Hematopoietic multipotent progenitor cell treated with erythropoietin and hydrocortisone succinate and interleukin-3 and kit ligand, for 15 days (in vitro differentiated cells): ENCODE results near the gene CXCL17.

Experiments used
- DNase-seq: peaks from one replicate; pipeline ENCODE4 v3.0.0-alpha.2; 2015; ENCODE audit warnings: low spot score

CXCL17 gene

DNA sequence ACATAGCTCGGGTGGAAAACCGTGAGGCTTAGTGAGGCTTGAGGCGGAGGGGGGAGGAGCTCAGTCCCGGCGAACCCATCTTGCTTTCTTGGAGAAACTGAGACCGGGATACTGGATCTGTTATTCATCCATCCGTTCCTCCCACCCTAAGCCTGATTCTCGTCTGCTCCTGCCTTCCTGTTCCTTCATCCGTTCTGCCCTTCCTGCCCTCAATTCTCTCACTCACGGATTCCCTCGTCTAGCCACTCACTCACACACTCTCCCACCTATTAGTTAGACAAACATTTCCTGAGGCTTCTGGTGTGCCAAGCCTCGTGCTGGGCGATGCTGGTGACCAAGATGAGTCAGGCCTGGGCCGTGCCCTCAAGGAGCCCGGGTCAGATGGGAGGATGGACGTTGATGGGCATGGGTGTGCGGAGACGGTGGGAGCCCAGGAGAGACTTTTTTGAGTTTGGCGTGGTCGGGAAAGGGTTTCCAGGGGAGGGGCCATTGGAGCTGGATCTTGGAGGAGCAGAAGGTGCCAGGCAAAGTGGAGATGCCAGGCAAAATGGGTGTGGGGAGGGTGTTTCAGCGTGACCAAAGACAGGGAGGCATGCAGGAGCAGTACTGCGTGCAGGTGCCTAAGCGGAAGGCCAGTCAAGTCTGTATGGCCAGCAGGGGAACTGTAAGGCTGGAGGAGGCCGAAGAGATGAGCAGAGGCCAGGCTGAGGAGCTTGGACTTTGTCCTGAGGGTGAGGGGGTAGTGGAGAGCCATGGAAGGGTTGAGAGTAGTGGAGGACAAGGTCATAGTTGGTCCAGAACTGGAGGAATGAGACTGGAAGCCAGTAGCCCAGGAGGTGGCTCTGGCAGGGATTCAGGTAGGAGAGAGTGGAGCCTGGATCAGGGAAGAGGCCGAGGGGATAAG lies 45.2 kb downstream of the CXCL17 start:
- no peak for DNase-seq

DNA sequence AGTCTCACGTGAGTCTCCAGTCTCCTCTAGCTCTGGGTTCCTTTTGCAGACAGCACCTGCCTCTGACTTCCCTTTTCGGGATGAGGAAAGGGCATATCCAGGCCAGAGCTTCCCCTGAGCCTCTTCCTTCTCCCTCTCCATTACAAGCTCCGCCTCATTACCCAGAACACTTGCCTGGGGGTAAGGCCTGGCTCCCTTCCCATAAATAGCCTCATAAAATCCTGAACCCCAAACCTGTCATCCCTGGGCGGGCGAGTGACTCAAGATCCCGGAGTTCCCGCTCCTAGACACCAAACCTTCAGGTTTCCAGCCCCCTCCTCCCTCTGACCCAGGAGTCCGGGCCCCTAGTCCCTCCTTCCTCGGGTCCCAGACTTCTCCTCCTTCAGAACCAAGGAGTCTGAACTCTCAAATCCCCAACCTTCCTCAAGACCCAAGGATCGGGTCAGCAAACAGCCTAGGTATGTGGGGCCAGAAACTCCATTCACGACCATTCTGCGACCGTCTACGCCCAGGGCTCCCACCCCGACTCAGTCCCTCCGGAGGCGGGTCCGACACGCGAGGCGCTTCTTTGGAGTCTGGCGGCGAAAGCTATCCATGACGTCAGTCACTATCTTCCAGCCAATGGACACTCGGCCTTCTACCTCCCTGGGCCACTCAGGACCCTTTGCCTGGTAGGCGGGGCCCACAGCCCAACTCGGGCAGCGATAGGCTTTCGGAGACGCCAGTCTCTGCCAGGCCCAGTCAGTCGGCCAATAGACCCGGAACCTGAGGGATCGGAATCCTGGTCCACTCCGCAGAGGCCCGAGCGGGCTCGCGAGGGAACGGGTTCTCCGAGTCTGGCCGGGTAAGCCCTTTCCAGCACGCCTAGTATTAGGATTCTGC lies 46.1 kb downstream of the CXCL17 start:
- DNase-seq = peak; percentile 94

DNA sequence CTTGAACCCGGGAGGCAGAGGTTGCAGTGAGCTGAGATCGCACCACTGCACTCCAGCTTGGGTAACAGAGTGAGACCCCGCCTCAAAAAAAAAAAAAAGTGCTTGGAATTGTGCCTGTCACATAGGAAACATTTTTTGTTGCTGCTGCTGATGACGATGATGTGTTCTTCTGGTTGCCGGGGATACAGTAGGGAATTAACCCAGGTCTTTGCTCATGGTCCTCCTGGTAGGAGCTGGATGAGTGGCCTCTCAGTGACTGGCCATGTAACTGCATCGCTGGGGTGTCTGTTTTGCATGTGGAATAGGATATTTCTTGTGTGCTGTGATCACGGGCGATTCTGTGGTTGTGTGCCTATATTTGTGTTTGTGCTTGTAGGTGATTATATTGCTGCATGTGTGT lies 48.0 kb downstream of the CXCL17 start:
- DNase-seq = no peak

DNA sequence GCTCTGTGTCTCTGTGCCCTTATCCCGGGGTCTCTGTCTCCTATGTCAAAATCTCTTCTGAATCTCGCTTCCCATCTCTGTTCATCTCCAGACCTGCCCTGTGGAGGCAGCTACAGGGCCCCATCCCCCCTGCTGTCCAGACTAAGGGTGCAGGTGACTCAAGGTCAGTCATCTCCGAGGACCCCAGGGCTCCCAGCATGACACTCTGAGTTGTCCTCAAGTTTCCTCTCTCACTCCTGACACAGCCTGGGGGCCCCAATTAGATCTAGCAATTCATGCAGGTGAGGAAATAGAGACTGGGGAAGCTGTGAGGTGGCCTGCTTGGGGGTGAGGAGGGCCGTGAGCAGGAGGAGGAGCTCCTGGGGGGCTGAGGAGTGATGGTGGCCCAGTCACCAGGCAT lies 50.6 kb downstream of the CXCL17 start:
- DNase-seq = no peak

DNA sequence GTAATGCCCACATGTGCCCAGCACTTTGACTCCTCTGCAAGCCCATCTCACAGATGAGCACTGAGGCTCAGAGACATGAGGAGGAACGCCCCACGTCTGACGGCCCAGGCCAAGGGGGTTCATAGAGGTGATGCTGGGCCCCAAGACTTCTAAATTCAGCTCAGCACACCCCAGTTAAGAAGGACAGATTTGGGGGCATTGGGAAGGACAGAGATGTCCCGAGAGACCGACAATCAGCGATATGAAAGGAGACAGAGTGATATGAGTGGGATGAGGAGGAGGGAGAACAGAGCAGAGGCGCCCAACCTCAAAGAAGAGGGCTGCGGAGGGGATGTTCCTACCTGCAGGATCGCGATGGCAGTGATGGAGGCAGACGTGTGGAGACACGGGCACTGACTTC lies 52.8 kb downstream of the CXCL17 start, which contains the start of gene CNFN:
TSS of gene CNFN (minus strand) at position 399 of the 400 bp plus-strand sequence. CDS start 1,260 bp downstream, outside the sequence.
- no peak for DNase-seq

DNA sequence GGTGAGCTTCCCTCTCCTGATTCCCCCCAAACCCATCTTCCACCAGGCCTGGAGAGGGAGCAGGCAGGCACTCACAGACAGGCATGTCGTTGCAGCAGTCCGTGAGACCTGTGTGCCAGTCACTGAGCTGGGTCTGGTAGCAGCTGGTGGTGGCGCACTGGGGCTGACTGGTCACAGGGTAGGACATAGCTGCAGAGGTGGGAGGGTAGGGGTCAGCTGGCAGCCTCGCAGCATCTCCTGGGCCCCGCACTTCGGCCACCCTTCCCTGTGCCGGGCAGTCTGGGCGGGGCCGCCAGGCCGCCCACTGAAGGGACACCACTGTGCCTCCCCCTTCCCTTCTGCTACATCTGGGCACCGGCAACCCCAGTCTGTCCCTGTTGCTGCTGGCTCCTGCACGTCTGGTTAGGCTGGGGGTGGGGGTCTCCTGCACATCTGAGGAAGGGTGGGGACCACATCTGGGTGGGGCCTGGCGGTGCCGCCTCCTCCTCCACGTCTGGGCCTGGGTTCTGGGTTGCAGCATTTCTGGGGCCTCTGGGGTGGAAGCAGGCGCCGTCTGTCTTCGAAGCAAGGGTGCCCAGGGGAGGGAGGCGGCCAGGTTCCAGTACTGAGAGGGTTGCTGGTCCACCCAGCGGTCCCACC lies 53.8 kb downstream of the CXCL17 start:
- DNase-seq = no peak

DNA sequence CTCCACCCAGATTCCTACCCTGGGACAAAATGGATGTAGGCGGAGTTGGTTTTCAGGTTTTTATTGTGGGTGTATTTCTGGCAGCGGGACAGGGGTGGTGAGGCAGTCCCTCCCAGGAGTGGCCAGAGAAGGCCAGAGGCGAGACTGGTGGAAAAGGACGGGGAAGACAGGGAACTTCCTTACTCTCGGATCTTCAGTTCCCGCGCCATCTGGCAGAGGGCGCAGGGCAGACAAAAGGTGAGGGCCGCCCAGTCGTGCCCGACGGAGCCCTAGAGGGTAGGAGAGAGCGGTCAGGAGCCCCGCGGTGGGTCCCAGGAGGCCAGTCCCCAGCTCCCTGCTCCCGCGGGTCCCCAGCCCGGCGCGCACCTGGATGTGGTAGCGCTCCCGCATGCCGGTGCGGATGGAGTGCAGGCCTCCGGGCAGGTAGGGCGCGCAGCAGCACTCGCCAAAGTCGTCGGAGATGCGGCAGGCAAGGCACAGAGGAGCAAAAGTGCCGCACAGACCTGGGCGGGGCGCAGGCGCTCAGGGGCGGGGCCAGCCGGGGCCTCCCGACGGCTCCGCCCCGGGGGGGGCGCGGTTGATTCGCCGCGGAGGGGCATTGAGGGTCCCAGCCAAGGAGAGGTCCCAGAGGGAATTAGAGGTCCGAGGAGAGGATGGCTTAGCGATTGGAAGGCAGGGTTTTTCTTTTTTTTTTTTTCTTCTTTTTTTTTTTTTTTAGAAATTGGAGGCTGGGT lies 55.6 kb downstream of the CXCL17 start:
- peak; percentile 28 for DNase-seq

DNA sequence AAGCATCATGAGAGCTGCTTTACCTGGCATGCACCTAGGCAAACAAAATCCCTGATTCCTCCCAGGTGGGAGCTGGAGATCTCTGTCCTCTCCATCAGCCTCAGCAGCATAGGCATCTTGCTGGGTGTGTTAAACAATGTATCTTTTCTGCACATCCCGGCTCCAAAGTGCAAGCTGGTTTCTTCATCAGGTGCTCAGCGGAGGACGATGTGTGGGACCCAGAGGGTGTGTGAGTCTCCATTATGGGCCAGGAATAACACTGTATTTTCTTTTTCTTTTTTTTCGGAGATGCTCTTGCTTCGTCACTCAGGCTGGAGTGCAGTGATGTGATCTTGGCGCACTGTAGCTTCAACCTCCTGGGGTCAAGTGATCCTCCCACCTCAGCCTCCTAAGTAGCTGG lies 62.6 kb downstream of the CXCL17 start:
- DNase-seq = no peak
